ENCODE measurements around the gene COL6A2.
"Not testable (repeated sequence)": the region's sequence is repeated elsewhere in the genome, so short reads cannot be mapped to it uniquely, and the experiment has no call there.

The COL6A2 gene

GRCh38 chr21:46100426-46100825 lies 2.5 kb downstream of the COL6A2 start:
- ChIA-PET CTCF (no interaction called here), POLR2A (no interaction called here)
- DNase-seq (ENCODE audit: extremely low spot score): no peak
- no peak for TF ChIP-seq CTCF (IDR thresholded peaks at IDR 0.05; ENCODE audit: control extremely low read depth, extremely low read depth, low read depth, missing control alignments)

GRCh38 chr21:46100906-46101305 lies 3.0 kb downstream of the COL6A2 start:
- CTCF ChIA-PET: no interaction called here
- DNase-seq (ENCODE audit: extremely low spot score): no peak
- TF ChIP-seq CTCF (IDR thresholded peaks at IDR 0.05; ENCODE audit: control extremely low read depth, extremely low read depth, low read depth, missing control alignments): no peak
- POLR2A ChIA-PET: no interaction called here

GRCh38 chr21:46104104-46104503 lies 6.2 kb downstream of the COL6A2 start:
- POLR2A ChIA-PET: no interaction called here
- no peak for TF ChIP-seq CTCF (IDR thresholded peaks at IDR 0.05; ENCODE audit: control extremely low read depth, extremely low read depth, low read depth, missing control alignments)
- DNase-seq (ENCODE audit: extremely low spot score): no peak
- CTCF ChIA-PET: no interaction called here

- POLR2A ChIA-PET; CTCF ChIA-PET; DNase-seq (ENCODE audit: extremely low spot score): not testable (repeated sequence)
Observed at GRCh38 chr21:46107376-46107775, 9.5 kb downstream of the COL6A2 start.

GRCh38 chr21:46108827-46109312 lies 11.0 kb downstream of the COL6A2 start:
- POLR2A ChIA-PET: no interaction called here
- no peak for DNase-seq (ENCODE audit: extremely low spot score)
- TF ChIP-seq CTCF (IDR thresholded peaks at IDR 0.05; ENCODE audit: control extremely low read depth, extremely low read depth, low read depth, missing control alignments): no peak
- CTCF ChIA-PET: no interaction called here

- DNase-seq (ENCODE audit: extremely low spot score): no peak
- CTCF ChIA-PET: no interaction called here
- POLR2A ChIA-PET: no interaction called here
- no peak for TF ChIP-seq CTCF (IDR thresholded peaks at IDR 0.05; ENCODE audit: control extremely low read depth, extremely low read depth, low read depth, missing control alignments)
Observed at GRCh38 chr21:46109313-46110221, 11.7 kb downstream of the COL6A2 start.

GRCh38 chr21:46110499-46111192 lies 12.7 kb downstream of the COL6A2 start:
- ChIA-PET POLR2A (no interaction called here), CTCF (no interaction called here)
- DNase-seq (ENCODE audit: extremely low spot score): no peak
- TF ChIP-seq CTCF (IDR thresholded peaks at IDR 0.05; ENCODE audit: control extremely low read depth, extremely low read depth, low read depth, missing control alignments): no peak

Measured in GM10248 (cell line).